T47D (cell line): Measurements from ENCODE around the gene ITGB3BP.
A peak's percentile ranks its signal among the peaks of the same experiment; 100 is the strongest.
"Not testable (repeated sequence)": the region's sequence is repeated elsewhere in the genome, so short reads cannot be mapped to it uniquely, and the experiment has no call there.

ENCODE experiments used
- DNase-seq, 2 experiments: peaks; one replicate each; pipeline versions ENCODE4 v3.0.0 to v3.0.0-alpha.2; 2011 to 2012; ENCODE audit warnings: low read depth in 1 of 2, low spot score in 1 of 2
- JUND ChIP-seq: IDR thresholded peaks from 2 replicates; pipeline ENCODE4 v1.6.1; 2012; ENCODE audit warnings: low read depth
- in situ Hi-C: cut with HindIII; loops from 2 replicates; pipeline ENCODE4 v1.10.0; 2016; ENCODE audit warnings: low sequenced_read_pairs, low pct_unique_long_range_greater_than_20kb

The ITGB3BP gene

DNA sequence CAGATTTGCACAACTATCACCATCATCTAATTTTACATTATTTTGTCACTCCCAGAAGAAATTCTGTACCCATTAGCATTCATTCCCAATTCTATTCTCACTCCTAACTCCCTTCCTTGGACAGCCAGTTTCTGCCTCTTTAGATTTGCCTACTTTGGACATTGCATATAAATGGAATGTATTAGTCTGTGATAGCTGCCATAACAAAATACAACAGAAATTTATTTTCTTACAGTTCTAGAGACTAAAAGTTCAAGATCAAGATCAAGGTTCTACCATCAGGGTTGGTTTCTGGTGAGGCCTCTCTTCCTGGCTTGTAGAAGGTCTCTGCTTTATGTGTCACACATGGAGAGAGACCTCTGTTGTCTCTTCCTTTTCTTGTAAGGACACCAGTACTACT is 93.7 kb downstream of the ITGB3BP start:
- TF ChIP-seq JUND = no peak
- in situ Hi-C loops = no loop called here
- no peak for DNase-seq

DNA sequence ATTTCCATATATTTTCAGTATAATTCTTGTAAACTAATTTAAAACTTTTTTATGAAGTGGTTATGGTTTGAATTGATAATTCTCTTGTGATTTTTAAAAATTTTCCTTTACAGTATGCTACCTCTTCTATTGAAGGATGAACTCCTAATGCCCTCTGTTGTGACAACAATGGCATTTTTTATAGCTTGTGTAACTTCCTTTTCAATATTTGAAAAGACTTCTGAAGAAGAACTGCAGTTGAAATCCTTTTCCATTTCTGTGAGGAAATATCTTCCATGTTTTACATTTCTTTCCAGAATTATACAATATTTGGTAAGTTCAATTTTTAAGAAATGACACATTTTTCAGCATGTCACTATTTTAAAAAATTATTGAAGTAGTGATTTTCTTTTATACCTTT is 94.2 kb downstream of the ITGB3BP start:
- DNase-seq = peak in 1 of 2 experiments; percentile 15
- TF ChIP-seq JUND = no peak
- in situ Hi-C loops = no loop called here

DNA sequence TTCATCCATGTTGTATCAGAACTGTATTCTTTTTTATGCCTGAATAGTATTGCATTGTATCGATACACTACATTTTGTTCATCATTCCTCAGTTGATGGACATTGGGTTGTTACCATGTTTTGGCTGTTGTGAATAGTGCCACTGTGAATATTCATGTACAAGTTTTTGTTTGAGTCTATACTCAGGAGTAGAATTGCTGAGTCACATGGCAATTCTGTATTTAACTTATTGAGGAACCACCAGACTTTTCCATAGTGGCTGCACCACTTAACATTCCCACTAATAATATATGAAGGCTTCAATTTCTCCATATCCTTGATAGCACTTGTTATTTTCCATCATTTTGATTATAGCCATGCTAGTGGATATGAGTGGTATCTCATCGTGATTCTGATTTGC is 99.4 kb downstream of the ITGB3BP start:
- DNase-seq = no peak
- TF ChIP-seq JUND = no peak
- in situ Hi-C loops = no loop called here

DNA sequence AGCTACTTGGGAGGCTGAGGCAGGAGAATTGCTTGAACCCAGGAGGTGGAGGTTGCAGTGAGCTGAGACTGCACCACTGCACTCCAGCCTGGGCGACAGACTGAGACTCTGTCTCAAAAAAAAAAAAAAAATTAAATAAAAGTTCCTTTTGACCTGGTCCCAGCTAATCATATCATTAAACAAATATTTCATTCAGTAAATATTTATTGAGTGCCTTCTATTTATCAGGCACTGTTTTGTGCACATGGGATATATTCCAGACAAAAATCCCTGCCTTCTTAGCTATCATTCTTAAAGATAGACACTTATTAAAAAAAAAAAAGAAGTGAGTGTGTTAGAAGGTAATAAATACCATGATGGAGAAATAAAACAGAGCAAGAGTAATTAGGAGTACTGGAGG is 102.3 kb downstream of the ITGB3BP start:
- in situ Hi-C loops, DNase-seq: not testable (repeated sequence)

DNA sequence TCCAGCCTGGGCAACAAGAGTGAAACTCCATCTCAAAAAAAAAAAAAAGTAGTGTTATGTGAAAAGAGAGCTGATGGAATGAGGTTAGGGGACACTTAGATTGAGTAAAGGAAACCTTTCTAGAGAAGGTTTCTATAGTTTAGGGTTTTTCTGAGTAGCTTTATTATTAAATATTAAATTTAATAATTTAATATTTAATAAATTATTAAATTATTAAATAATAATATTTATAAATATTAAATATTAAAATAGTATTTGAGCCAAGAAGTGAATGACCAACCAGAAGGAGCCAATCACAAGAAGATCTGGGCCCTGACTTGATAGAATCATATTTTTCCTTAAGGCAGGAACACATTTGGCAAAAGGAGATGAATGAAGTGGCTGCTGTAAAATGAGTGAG is 104.9 kb downstream of the ITGB3BP start:
- TF ChIP-seq JUND = no peak
- in situ Hi-C loops = no loop called here
- DNase-seq = no peak

DNA sequence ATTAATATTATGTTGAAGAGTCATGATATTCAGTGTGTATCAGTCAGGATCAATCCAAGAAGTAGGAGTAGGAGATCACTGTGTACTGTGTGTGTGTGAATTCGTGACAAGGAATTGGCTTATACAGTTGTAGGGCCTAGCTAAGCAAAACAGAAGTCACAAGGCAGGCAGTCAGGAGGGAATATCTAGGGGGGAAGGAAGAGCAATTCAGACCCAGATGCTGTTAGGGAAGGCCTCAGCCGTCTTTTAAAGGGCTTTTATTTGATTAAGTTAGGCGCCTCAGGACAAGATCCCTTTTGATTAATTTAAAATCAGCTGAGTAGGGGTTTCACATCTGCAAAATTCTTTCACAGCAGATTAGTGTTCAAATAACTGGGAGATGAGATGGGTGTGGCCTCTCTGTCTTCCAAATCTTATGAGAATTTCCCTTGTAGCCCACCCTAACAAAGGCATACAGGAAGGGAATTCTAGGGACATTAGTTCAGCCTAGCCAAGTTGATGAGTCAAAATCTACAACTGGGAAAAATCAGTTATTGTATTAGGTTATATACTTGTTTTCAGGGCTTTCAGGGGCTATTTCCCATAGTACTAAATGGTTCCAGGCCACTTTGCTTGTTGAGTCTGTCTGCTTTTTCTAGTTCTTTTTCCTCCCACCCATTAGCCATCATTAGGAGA is 108.2 kb downstream of the ITGB3BP start:
- no peak for DNase-seq
- TF ChIP-seq JUND = no peak
- in situ Hi-C loops = no loop called here

DNA sequence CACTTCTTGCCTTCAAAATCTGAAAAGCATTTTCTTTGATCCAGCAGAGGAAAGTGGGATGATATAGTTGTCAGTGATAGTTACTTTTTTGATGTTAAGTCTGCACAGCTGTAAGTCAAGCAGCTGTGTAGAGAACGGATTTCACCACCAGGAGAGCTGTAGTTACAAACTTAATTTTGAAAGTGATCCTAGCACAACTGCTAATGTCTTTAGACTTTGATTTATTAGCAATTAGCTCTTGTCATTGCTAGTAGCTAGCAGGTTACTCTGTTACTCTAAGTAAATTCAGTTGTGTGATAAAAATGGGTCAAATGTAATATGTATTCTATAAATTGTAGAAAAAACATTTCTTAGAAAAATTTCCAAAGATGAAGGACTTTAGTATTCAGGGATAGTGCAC is 109.6 kb downstream of the ITGB3BP start:
- no peak for TF ChIP-seq JUND
- in situ Hi-C loops = no loop called here
- DNase-seq = no peak

DNA sequence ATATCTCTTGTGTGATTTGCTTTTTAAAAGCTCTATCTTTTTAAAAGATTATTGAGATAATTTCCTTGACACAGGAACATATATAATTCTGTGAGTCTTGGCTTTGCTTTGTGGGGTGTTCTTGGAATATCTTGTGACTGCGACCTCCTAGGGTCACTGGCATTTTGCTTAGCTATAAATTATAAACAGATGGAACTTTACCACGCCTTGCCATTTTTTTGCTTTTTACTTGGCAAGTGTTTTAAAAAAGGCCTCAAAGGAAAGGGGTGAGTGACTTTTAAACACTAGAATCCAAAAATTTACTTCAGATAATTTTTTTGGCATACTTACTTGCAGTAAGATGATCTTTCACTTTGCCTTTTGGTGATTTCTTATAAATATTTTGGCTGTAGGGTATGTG is 112.0 kb downstream of the ITGB3BP start:
- no peak for DNase-seq
- in situ Hi-C loops = no loop called here
- TF ChIP-seq JUND = no peak

DNA sequence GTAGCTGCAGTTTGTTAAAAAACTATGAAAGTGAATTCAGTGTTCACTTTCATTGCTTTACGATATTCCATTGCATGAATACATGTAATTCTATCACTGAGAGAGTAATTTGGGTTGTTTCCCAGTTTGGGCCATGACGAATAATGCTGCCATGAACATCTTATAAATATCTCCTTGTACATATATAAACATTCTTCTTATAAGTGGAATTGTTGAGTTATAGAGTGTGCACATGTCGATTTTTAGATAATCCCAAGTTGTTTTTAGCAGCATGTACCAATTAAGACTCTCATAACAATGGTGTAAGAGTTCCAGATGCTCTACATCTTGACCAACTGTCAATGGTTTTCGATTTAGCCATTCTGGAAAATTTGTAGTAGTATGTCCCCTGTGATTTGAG is 114.7 kb downstream of the ITGB3BP start:
- no peak for TF ChIP-seq JUND
- no peak for DNase-seq
- in situ Hi-C loops = no loop called here

DNA sequence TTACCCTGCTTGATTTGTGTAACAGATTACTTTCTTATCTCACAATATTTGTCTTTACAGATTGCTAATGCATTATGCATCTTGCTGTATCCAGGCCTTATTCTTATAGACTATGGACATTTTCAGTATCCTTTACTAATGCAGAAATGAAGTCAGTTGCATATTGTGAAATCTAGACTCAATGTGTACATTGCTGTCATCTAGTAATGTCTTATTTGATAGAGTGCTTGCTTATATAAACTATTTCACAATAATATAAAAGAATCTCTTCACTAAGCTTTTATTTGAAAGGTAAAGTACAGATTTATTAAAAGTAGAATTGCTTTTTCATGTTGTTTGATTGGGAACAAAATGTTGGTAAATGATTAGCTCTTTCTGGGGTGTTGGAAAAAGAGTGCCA is 116.0 kb downstream of the ITGB3BP start:
- no peak for TF ChIP-seq JUND
- in situ Hi-C loops = no loop called here
- no peak for DNase-seq

DNA sequence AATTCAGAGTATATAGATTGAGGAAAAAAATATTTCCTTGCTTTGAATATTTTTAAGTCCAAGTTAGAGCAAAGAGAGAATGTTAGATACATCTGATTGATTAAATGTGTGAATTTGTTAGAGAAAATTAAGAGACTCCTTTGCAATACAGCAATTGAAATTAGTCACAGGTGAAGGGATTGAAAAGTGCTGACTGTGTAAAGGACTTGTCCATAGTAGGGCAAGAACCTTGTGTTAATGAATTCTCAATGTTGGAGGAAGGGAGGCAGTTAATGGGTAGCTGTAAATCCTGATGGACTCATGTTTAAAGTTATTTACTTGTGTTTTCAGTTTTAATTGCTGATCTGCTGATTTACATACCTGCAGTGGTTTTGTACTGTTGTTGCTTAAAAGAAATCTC is 117.0 kb downstream of the ITGB3BP start:
- no peak for DNase-seq
- TF ChIP-seq JUND = no peak
- in situ Hi-C loops = no loop called here

DNA sequence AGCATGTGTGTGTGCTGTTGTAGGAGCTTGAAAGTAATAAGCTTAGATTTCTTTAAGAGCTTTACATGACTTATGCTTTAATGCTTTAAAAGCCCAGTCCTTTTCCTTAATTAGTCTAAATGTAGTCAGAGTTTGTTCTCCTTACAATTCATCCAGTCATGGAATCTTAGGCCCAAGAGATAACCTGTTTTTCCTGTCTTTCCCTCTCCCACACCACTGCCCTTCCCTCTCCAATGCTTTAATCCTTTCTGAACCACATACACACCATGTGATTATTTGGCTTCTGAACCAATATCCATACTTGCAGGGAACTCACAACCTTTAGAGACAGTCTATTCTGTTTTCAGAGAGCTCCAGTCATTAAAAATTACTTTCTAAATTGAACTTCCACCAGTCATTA is 118.0 kb downstream of the ITGB3BP start:
- in situ Hi-C loops = no loop called here
- peak in 1 of 2 experiments; percentile 55 for DNase-seq

DNA sequence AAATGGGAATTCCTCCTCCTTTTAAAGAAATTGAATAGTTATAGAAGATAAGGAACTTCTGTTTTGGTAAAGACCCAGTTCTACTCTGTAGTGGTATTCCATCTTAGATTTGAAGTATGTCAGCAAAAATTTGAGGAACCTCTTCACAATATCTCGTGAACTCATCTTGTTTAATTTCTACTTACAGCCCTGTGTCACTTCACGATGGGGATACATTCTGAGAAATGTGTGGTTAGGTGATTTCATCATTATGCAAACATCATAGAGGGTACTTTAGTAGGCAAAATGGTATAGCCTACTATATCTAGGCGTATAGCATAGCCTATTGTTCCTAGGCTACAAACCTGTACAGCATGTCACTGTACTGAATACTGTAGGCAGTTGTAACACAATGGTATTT is 119.6 kb downstream of the ITGB3BP start:
- in situ Hi-C loops = no loop called here

More for the DNA sequence above, 118.0 kb downstream of the ITGB3BP start:
- no peak for TF ChIP-seq JUND

DNA sequence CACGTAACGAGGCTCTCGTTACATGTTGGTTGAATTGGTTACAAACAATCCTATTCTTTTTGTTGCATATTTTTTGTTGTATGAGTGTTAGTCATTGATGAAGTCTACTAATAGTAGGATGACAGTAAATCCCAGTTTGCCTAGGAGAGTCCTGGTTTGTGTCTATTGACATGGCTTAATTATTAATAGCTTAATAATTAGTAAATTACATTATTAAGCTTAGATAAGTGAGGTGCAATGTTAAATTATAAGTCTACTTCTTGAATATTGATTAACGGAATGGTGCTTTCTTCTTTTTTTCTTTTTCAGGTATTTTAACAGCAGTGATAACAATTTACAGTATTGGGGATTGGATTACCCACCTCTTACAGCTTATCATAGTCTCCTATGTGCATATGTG is 121.1 kb downstream of the ITGB3BP start:
- no peak for TF ChIP-seq JUND
- DNase-seq = no peak
- in situ Hi-C loops = no loop called here

More for the DNA sequence above, 119.6 kb downstream of the ITGB3BP start:
- TF ChIP-seq JUND = no peak
- DNase-seq = peak in 1 of 2 experiments; percentile 42
